K562 treated with DMSO at 1 percent for 4 hours (cell line): ENCODE measurements around the gene SEC23A. TPM values are rescaled to one million over a fixed set of nuclear protein-coding genes. Genes with fewer than 3 reads are reported as not detected.

Experiments
- total RNA-seq: library from RNA; unstranded; fragments of 300-600 nt; gene quantifications from 2 replicates; pipeline ENCODE4 v1.2.3, GENCODE V29; 2022; ENCODE audit not compliant: insufficient read depth

SEC23A gene
- total RNA-seq, result 13.8 and 16.5 TPM in 2 replicates

GRCh38 chr14:39102969-39103957 lies at the start of gene SEC23A:
SEC23A (minus strand) TSS chr14:39103235; CDS start chr14:39096118, 7,117 bp downstream.

GRCh38 chr14:39114073-39114838 lies 11.2 kb upstream of the SEC23A start, which contains the start of gene GEMIN2:
GEMIN2 (plus strand) TSS chr14:39114323; CDS start chr14:39114339, 16 bp downstream.

Other genes with a start within 250 kb of the SEC23A start
- 14.7 and 16.3 TPM in 2 replicates for gene GEMIN2, start 11.1 kb upstream of the SEC23A start, total RNA-seq
- gene TRAPPC6B, start 67.1 kb upstream of the SEC23A start, total RNA-seq, result 7.4 and 10.1 TPM in 2 replicates
- gene PNN, start 72.0 kb upstream of the SEC23A start, total RNA-seq, result 33.9 and 46.0 TPM in 2 replicates
- gene MIA2, start 130.7 kb upstream of the SEC23A start, total RNA-seq, result 5.6 and 7.1 TPM in 2 replicates